Measurements from ENCODE around the gene PSMA6. TPM values are rescaled to one million over a fixed set of nuclear protein-coding genes. Genes with fewer than 3 reads are reported as not detected.

Gene PSMA6
- total and polyA plus RNA-seq, 2 of the 13 experiments (the other 11 are each of a cell fraction or from before 2014, with no cell fraction given), result 525 to 1,109 TPM

DNA sequence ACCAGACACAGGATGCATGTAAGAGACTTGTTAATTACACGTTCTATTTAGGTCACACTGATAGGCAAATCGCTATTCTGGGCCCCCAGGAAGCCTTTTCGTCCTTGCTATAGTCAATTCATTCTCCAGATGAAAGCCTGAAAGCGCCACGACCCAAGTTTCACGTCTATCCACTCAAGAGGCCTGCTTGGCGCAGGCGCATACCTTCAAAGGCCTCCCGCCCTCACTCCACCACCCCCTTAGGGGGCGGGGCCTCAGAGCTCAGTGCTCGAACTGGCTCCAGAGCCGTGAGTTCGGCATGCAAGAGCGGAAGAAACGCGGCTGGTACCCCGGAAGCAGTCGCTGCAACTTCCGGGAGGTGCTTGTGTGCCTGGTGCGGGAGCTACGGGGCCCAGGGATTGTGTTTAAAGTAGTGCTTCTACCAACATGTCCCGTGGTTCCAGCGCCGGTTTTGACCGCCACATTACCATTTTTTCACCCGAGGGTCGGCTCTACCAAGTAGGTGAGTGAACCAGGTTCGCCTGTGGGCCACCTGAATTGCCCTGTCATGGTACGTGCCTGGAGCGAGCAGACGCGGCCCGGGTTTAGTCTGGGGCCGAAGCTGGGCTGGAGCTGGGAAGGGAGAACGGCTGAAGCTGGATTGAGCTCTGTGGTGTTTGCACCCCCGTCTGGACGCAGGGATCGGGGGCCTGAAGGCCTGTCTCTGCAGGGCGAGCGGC lies at the start of gene PSMA6 (continued):
- TF ChIP-seq, protein P1, sequence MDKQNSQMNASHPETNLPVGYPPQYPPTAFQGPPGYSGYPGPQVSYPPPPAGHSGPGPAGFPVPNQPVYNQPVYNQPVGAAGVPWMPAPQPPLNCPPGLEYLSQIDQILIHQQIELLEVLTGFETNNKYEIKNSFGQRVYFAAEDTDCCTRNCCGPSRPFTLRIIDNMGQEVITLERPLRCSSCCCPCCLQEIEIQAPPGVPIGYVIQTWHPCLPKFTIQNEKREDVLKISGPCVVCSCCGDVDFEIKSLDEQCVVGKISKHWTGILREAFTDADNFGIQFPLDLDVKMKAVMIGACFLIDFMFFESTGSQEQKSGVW (CRISPR knock-in tag; IDR thresholded peaks at IDR 0.05; ENCODE audit: borderline replicate concordance), result no peak
- TF ChIP-seq, protein P2, sequence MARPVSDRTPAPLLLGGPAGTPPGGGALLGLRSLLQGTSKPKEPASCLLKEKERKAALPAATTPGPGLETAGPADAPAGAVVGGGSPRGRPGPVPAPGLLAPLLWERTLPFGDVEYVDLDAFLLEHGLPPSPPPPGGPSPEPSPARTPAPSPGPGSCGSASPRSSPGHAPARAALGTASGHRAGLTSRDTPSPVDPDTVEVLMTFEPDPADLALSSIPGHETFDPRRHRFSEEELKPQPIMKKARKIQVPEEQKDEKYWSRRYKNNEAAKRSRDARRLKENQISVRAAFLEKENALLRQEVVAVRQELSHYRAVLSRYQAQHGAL (CRISPR knock-in tag; IDR thresholded peaks at IDR 0.05; ENCODE audit: not compliant biosample characterization), result peak; percentile 93
- TF ChIP-seq ZNF777 (CRISPR knock-in tag; IDR thresholded peaks at IDR 0.05) (peak; percentile 72; the same call in 1 of the 2 replicates), ZNF552 (CRISPR knock-in tag; IDR thresholded peaks at IDR 0.05; ENCODE audit: borderline replicate concordance) (peak; percentile 30; the same call in 1 of the 2 replicates), SMYD3 (CRISPR knock-in tag; IDR thresholded peaks at IDR 0.05) (peak; percentile 95), ETV5 (CRISPR knock-in tag; IDR thresholded peaks at IDR 0.05; ENCODE audit: borderline replicate concordance) (peak; percentile 96), ZNF678 (CRISPR knock-in tag; IDR thresholded peaks at IDR 0.05) (no peak), ZFP36L2 (CRISPR knock-in tag; IDR thresholded peaks at IDR 0.05) (no peak), MAF1 (CRISPR knock-in tag; IDR thresholded peaks at IDR 0.05; ENCODE audit: borderline replicate concordance) (peak; percentile 96)
- TF ChIP-seq, protein P3, sequence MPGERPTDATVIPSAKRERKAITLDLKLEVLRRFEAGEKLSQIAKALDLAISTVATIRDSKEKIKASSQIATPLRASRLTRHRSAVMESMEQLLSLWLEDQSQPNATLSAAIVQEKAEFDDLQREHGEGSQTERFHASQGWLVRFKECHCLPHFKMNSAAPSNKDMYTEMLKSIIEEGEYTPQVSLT (CRISPR knock-in tag; IDR thresholded peaks at IDR 0.05; ENCODE audit: borderline replicate concordance, low read depth), result peak; percentile 26; the same call in 1 of the 2 replicates
- TF ChIP-seq, protein P4, sequence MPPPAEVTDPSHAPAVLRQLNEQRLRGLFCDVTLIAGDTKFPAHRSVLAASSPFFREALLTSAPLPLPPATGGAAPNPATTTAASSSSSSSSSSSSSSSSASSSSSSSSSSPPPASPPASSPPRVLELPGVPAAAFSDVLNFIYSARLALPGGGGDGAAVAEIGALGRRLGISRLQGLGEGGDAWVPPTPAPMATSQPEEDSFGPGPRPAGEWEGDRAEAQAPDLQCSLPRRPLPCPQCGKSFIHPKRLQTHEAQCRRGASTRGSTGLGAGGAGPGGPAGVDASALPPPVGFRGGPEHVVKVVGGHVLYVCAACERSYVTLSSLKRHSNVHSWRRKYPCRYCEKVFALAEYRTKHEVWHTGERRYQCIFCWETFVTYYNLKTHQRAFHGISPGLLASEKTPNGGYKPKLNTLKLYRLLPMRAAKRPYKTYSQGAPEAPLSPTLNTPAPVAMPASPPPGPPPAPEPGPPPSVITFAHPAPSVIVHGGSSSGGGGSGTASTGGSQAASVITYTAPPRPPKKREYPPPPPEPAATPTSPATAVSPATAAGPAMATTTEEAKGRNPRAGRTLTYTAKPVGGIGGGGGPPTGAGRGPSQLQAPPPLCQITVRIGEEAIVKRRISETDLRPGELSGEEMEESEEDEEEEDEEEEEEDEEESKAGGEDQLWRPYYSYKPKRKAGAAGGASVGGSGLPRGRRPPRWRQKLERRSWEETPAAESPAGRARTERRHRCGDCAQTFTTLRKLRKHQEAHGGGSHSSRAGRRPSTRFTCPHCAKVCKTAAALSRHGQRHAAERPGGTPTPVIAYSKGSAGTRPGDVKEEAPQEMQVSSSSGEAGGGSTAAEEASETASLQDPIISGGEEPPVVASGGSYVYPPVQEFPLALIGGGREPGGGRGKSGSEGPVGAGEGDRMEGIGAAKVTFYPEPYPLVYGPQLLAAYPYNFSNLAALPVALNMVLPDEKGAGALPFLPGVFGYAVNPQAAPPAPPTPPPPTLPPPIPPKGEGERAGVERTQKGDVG (CRISPR knock-in tag; IDR thresholded peaks at IDR 0.05; ENCODE audit: borderline replicate concordance), result peak; percentile 87; the same call in 1 of the 2 replicates
- TF ChIP-seq, protein P5, sequence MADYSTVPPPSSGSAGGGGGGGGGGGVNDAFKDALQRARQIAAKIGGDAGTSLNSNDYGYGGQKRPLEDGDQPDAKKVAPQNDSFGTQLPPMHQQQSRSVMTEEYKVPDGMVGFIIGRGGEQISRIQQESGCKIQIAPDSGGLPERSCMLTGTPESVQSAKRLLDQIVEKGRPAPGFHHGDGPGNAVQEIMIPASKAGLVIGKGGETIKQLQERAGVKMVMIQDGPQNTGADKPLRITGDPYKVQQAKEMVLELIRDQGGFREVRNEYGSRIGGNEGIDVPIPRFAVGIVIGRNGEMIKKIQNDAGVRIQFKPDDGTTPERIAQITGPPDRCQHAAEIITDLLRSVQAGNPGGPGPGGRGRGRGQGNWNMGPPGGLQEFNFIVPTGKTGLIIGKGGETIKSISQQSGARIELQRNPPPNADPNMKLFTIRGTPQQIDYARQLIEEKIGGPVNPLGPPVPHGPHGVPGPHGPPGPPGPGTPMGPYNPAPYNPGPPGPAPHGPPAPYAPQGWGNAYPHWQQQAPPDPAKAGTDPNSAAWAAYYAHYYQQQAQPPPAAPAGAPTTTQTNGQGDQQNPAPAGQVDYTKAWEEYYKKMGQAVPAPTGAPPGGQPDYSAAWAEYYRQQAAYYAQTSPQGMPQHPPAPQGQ (CRISPR knock-in tag; IDR thresholded peaks at IDR 0.05; ENCODE audit: borderline replicate concordance), result peak; percentile 65; the same call in 1 of the 2 replicates
- TF ChIP-seq, protein P6, sequence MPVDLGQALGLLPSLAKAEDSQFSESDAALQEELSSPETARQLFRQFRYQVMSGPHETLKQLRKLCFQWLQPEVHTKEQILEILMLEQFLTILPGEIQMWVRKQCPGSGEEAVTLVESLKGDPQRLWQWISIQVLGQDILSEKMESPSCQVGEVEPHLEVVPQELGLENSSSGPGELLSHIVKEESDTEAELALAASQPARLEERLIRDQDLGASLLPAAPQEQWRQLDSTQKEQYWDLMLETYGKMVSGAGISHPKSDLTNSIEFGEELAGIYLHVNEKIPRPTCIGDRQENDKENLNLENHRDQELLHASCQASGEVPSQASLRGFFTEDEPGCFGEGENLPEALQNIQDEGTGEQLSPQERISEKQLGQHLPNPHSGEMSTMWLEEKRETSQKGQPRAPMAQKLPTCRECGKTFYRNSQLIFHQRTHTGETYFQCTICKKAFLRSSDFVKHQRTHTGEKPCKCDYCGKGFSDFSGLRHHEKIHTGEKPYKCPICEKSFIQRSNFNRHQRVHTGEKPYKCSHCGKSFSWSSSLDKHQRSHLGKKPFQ (CRISPR knock-in tag; IDR thresholded peaks at IDR 0.05; ENCODE audit: insufficient replicate concordance), result peak; percentile 93
